ENCODE data around the gene ZNF865.

ZNF865 gene

GRCh38 chr19:55593096-55593772, 12.2 kb upstream of the ZNF865 start (continued):
- TF ChIP-seq, protein P1, sequence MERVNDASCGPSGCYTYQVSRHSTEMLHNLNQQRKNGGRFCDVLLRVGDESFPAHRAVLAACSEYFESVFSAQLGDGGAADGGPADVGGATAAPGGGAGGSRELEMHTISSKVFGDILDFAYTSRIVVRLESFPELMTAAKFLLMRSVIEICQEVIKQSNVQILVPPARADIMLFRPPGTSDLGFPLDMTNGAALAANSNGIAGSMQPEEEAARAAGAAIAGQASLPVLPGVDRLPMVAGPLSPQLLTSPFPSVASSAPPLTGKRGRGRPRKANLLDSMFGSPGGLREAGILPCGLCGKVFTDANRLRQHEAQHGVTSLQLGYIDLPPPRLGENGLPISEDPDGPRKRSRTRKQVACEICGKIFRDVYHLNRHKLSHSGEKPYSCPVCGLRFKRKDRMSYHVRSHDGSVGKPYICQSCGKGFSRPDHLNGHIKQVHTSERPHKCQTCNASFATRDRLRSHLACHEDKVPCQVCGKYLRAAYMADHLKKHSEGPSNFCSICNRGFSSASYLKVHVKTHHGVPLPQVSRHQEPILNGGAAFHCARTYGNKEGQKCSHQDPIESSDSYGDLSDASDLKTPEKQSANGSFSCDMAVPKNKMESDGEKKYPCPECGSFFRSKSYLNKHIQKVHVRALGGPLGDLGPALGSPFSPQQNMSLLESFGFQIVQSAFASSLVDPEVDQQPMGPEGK (CRISPR knock-in tag; IDR thresholded peaks at IDR 0.05; ENCODE audit: borderline replicate concordance) = no peak
- TF ChIP-seq, protein P2, sequence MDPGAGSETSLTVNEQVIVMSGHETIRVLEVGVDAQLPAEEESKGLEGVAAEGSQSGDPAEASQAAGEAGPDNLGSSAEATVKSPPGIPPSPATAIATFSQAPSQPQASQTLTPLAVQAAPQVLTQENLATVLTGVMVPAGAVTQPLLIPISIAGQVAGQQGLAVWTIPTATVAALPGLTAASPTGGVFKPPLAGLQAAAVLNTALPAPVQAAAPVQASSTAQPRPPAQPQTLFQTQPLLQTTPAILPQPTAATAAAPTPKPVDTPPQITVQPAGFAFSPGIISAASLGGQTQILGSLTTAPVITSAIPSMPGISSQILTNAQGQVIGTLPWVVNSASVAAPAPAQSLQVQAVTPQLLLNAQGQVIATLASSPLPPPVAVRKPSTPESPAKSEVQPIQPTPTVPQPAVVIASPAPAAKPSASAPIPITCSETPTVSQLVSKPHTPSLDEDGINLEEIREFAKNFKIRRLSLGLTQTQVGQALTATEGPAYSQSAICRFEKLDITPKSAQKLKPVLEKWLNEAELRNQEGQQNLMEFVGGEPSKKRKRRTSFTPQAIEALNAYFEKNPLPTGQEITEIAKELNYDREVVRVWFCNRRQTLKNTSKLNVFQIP (CRISPR knock-in tag; IDR thresholded peaks at IDR 0.05; ENCODE audit: borderline replicate concordance, low read depth) = no peak
- TF ChIP-seq CREB5 (CRISPR knock-in tag; IDR thresholded peaks at IDR 0.05; ENCODE audit: low read depth) = no peak

GRCh38 chr19:55594996-55595545, 10.4 kb upstream of the ZNF865 start:
- no peak for ATAC-seq
- TF ChIP-seq ZNF565 (CRISPR knock-in tag; conservative IDR thresholded peaks at IDR 0.05; ENCODE audit: low read depth) (no peak), CREB5 (CRISPR knock-in tag; IDR thresholded peaks at IDR 0.05; ENCODE audit: low read depth) (no peak), ZFP30 (CRISPR knock-in tag; IDR thresholded peaks at IDR 0.05) (no peak), RARB (CRISPR knock-in tag; IDR thresholded peaks at IDR 0.05) (no peak), ESRRG (CRISPR knock-in tag; IDR thresholded peaks at IDR 0.05) (no peak), ISL1 (CRISPR knock-in tag; IDR thresholded peaks at IDR 0.05) (no peak), CSDC2 (CRISPR knock-in tag; IDR thresholded peaks at IDR 0.05) (no peak), BACH2 (CRISPR knock-in tag; IDR thresholded peaks at IDR 0.05; ENCODE audit: borderline replicate concordance) (no peak), ZNF8 (CRISPR knock-in tag; IDR thresholded peaks at IDR 0.05) (no peak), TCF4 (CRISPR knock-in tag; IDR thresholded peaks at IDR 0.05; ENCODE audit: borderline replicate concordance) (no peak), ZFP3 (CRISPR knock-in tag; IDR thresholded peaks at IDR 0.05) (no peak), SNAI2 (CRISPR knock-in tag; IDR thresholded peaks at IDR 0.05) (no peak), OSR1 (CRISPR knock-in tag; IDR thresholded peaks at IDR 0.05) (no peak), GLIS3 (CRISPR knock-in tag; IDR thresholded peaks at IDR 0.05) (no peak), ARNTL (CRISPR knock-in tag; IDR thresholded peaks at IDR 0.05; ENCODE audit: borderline replicate concordance, low read depth) (no peak), ZNF70 (CRISPR knock-in tag; IDR thresholded peaks at IDR 0.05) (no peak)
- TF ChIP-seq, protein P2 (CRISPR knock-in tag; IDR thresholded peaks at IDR 0.05; ENCODE audit: borderline replicate concordance, low read depth) = no peak
- TF ChIP-seq, protein P1 (CRISPR knock-in tag; IDR thresholded peaks at IDR 0.05; ENCODE audit: borderline replicate concordance) = no peak

- ATAC-seq = no peak
- TF ChIP-seq ZNF8 (CRISPR knock-in tag; IDR thresholded peaks at IDR 0.05) (no peak), CREB5 (CRISPR knock-in tag; IDR thresholded peaks at IDR 0.05; ENCODE audit: low read depth) (no peak), ARNTL (CRISPR knock-in tag; IDR thresholded peaks at IDR 0.05; ENCODE audit: borderline replicate concordance, low read depth) (no peak), BACH2 (CRISPR knock-in tag; IDR thresholded peaks at IDR 0.05; ENCODE audit: borderline replicate concordance) (no peak), SNAI2 (CRISPR knock-in tag; IDR thresholded peaks at IDR 0.05) (no peak), RARB (CRISPR knock-in tag; IDR thresholded peaks at IDR 0.05) (no peak), ZNF70 (CRISPR knock-in tag; IDR thresholded peaks at IDR 0.05) (no peak), ZFP3 (CRISPR knock-in tag; IDR thresholded peaks at IDR 0.05) (no peak), OSR1 (CRISPR knock-in tag; IDR thresholded peaks at IDR 0.05) (no peak), GLIS3 (CRISPR knock-in tag; IDR thresholded peaks at IDR 0.05) (no peak)
- TF ChIP-seq, protein P3, sequence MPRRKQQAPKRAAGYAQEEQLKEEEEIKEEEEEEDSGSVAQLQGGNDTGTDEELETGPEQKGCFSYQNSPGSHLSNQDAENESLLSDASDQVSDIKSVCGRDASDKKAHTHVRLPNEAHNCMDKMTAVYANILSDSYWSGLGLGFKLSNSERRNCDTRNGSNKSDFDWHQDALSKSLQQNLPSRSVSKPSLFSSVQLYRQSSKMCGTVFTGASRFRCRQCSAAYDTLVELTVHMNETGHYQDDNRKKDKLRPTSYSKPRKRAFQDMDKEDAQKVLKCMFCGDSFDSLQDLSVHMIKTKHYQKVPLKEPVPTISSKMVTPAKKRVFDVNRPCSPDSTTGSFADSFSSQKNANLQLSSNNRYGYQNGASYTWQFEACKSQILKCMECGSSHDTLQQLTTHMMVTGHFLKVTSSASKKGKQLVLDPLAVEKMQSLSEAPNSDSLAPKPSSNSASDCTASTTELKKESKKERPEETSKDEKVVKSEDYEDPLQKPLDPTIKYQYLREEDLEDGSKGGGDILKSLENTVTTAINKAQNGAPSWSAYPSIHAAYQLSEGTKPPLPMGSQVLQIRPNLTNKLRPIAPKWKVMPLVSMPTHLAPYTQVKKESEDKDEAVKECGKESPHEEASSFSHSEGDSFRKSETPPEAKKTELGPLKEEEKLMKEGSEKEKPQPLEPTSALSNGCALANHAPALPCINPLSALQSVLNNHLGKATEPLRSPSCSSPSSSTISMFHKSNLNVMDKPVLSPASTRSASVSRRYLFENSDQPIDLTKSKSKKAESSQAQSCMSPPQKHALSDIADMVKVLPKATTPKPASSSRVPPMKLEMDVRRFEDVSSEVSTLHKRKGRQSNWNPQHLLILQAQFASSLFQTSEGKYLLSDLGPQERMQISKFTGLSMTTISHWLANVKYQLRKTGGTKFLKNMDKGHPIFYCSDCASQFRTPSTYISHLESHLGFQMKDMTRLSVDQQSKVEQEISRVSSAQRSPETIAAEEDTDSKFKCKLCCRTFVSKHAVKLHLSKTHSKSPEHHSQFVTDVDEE (CRISPR knock-in tag; IDR thresholded peaks at IDR 0.05) = no peak
- TF ChIP-seq, protein P2 (CRISPR knock-in tag; IDR thresholded peaks at IDR 0.05; ENCODE audit: borderline replicate concordance, low read depth) = no peak
Measured at GRCh38 chr19:55596304-55596703, 9.1 kb upstream of the ZNF865 start.
